ENCODE results near the gene SYCP2. TPM values are rescaled to one million over a fixed set of nuclear protein-coding genes. Genes with fewer than 3 reads are reported as not detected.

Gene SYCP2
- total RNA-seq, 1 donor from 2014 or later: 2.5 TPM

DNA sequence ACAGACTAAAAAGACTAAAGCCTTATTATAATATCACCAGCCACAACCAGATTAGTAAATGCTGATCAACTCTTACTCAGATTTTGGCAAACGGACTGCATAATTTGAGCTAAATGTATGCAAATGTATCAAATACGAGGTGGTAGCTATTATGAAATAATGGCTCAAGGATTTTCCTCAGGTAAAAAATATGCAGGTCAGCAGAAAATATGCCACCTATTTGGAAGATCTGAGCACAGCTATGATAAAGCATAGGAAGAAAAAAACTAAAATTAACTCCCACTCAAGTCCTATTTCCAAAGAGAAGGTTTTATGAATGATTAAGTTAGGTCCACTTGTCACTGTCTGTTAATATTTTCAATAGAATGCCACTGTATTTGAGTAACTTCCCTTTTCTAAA, 22.4 kb downstream of the SYCP2 start:
- H3K36me3 Mint-ChIP-seq (ENCODE audit: low read depth): no peaks in the 10 kb centered on the region
- TF ChIP-seq CTCF (IDR thresholded peaks at IDR 0.05): no peak
- H3K9me3 Mint-ChIP-seq (ENCODE audit: low read depth): no peaks in the 10 kb centered on the region
- no peak overlapping the region for H3K4me3 Mint-ChIP-seq (ENCODE audit: unreplicated experiment)
- no peak overlapping the region for H3K27ac Mint-ChIP-seq (ENCODE audit: unreplicated experiment)
- H3K27me3 Mint-ChIP-seq (ENCODE audit: low read depth): no peaks in the 10 kb centered on the region
- no peak for DNase-seq (ENCODE audit: low spot score)
- peaks cover 11% of the 10 kb centered on the region for H3K4me1 Mint-ChIP-seq (ENCODE audit: low read depth)

GRCh38 chr20:59908855-59909254, 24.6 kb downstream of the SYCP2 start:
- DNase-seq (ENCODE audit: low spot score): no peak
- Mint-ChIP-seq H3K9me3 (ENCODE audit: low read depth) (no peaks in the 10 kb centered on the region), H3K4me1 (ENCODE audit: low read depth) (peaks cover 11% of the 10 kb centered on the region), H3K27me3 (ENCODE audit: low read depth) (no peaks in the 10 kb centered on the region), H3K27ac (ENCODE audit: unreplicated experiment) (no peak overlapping the region), H3K4me3 (ENCODE audit: unreplicated experiment) (no peak overlapping the region), H3K36me3 (ENCODE audit: low read depth) (peaks cover 3% of the 10 kb centered on the region)
- no peak for TF ChIP-seq CTCF (IDR thresholded peaks at IDR 0.05)

- H3K4me1 Mint-ChIP-seq (ENCODE audit: low read depth): peaks cover 5% of the 10 kb centered on the region
Measured at GRCh38 chr20:59903621-59904020, 29.8 kb downstream of the SYCP2 start.

GRCh38 chr20:59902470-59902869, 31.0 kb downstream of the SYCP2 start:
- Mint-ChIP-seq H3K9me3 (ENCODE audit: low read depth) (no peaks in the 10 kb centered on the region), H3K27ac (ENCODE audit: unreplicated experiment) (no peak overlapping the region), H3K4me1 (ENCODE audit: low read depth) (peaks cover 5% of the 10 kb centered on the region), H3K27me3 (ENCODE audit: low read depth) (no peaks in the 10 kb centered on the region), H3K4me3 (ENCODE audit: unreplicated experiment) (no peak overlapping the region), H3K36me3 (ENCODE audit: low read depth) (peaks cover 3% of the 10 kb centered on the region)
- TF ChIP-seq CTCF (IDR thresholded peaks at IDR 0.05): no peak
- no peak for DNase-seq (ENCODE audit: low spot score)

More at GRCh38 chr20:59903621-59904020, 29.8 kb downstream of the SYCP2 start:
- DNase-seq (ENCODE audit: low spot score): no peak
- no peaks in the 10 kb centered on the region for H3K27me3 Mint-ChIP-seq (ENCODE audit: low read depth)
- no peaks in the 10 kb centered on the region for H3K9me3 Mint-ChIP-seq (ENCODE audit: low read depth)
- no peak for TF ChIP-seq CTCF (IDR thresholded peaks at IDR 0.05)
- no peak overlapping the region for H3K27ac Mint-ChIP-seq (ENCODE audit: unreplicated experiment)
- no peak overlapping the region for H3K4me3 Mint-ChIP-seq (ENCODE audit: unreplicated experiment)
- H3K36me3 Mint-ChIP-seq (ENCODE audit: low read depth): peaks cover 3% of the 10 kb centered on the region

- no peak overlapping the region for H3K27ac Mint-ChIP-seq (ENCODE audit: unreplicated experiment)
Measured at GRCh38 chr20:59895908-59896307, 37.5 kb downstream of the SYCP2 start.

More at GRCh38 chr20:59895908-59896307, 37.5 kb downstream of the SYCP2 start:
- Mint-ChIP-seq H3K27me3 (ENCODE audit: low read depth) (no peaks in the 10 kb centered on the region), H3K9me3 (ENCODE audit: low read depth) (no peaks in the 10 kb centered on the region), H3K4me1 (ENCODE audit: low read depth) (no peaks in the 10 kb centered on the region), H3K4me3 (ENCODE audit: unreplicated experiment) (no peak overlapping the region), H3K36me3 (ENCODE audit: low read depth) (no peaks in the 10 kb centered on the region)
- DNase-seq (ENCODE audit: low spot score): no peak
- TF ChIP-seq CTCF (IDR thresholded peaks at IDR 0.05): no peak

Data from chondrocyte (in vitro differentiated cells).